GM12878 (cell line): ENCODE measurements around the gene CREBRF. TPM values are rescaled to one million over a fixed set of nuclear protein-coding genes. Genes with fewer than 3 reads are reported as not detected.

Source experiments
- ATAC-seq: fragments of 200-7000 bp; cut with Tn5 transposase; 3 replicates; pipeline ENCODE4 v1.9.1; 2020; ENCODE audit warnings: mild to moderate bottlenecking, moderate library complexity
- BruUV-seq: library from RNA; stranded (reverse); fragments of 400-500 nt; replicated peaks from 2 replicates; lab custom pipeline; 2021; lab: Mats Ljungman, UMichigan
- CTCF ChIA-PET: fragments of 300-600 bp; sonication (Branson Sonifier 250); formaldehyde crosslinking; extraction: SDS; loops from one replicate; lab custom pipeline; 2021; ENCODE audit warnings: inconsistent platforms; lab: Yijun Ruan, JAX
- POLR2A ChIA-PET: fragments of 350-600 bp; formaldehyde crosslinking; extraction: SDS; loops from one replicate; lab custom pipeline; 2021; ENCODE audit warnings: inconsistent platforms; lab: Charles Lee
- RAD21 ChIA-PET: fragments of 300-600 bp; sonication (Branson Sonifier 250); formaldehyde crosslinking; loops from one replicate; lab custom pipeline; 2023; ENCODE audit warnings: antibody characterized with exemption; ENCODE audit not compliant: unreplicated experiment; lab: Charles Lee
- SMC1A ChIA-PET: fragments of 300-600 bp; sonication (Branson Sonifier 250); formaldehyde crosslinking; loops from one replicate; lab custom pipeline; 2023; ENCODE audit not compliant: unreplicated experiment, uncharacterized antibody; lab: Charles Lee
- DNase-seq: peaks from one replicate; pipeline ENCODE4 v3.0.0-alpha.2; 2011; ENCODE audit warnings: low read depth, low spot score
- FAIRE-seq: peaks from 3 replicates; lab custom pipeline; 2011; peaks lifted over from hg19 to GRCh38; lab: Jason Lieb, UNC
- H2AFZ ChIP-seq: 2 replicates; pipeline ENCODE4 v1.6.0; 2011; ENCODE audit warnings: low read depth, low read length, control low read depth; ENCODE audit not compliant: control insufficient read depth
- H3K27ac ChIP-seq: 2 replicates; pipeline ENCODE4 v1.5.1; 2011; ENCODE audit warnings: control low read depth; ENCODE audit not compliant: control insufficient read depth, insufficient read depth
- H3K27me3 ChIP-seq, 2 experiments: replicated peaks in 1 of 2; 2 replicates each; pipeline versions ENCODE4 v1.6.0 to v1.6.1; 2011; ENCODE audit warnings: low read length in 1 of 2; ENCODE audit not compliant: control insufficient read depth in 2 of 2, insufficient read depth in 2 of 2
- H3K36me3 ChIP-seq, 2 experiments: 2 replicates each; pipeline ENCODE4 v1.5.1; 2011; ENCODE audit warnings: low read length in 1 of 2; ENCODE audit not compliant: control insufficient read depth in 2 of 2, insufficient read depth in 2 of 2
- H3K4me1 ChIP-seq: 2 replicates; pipeline ENCODE4 v1.6.1; 2011; ENCODE audit warnings: mild to moderate bottlenecking, low read length, moderate library complexity, mixed read lengths; ENCODE audit not compliant: control insufficient read depth, insufficient read depth
- H3K4me2 ChIP-seq: 2 replicates; pipeline ENCODE4 v1.6.0; 2011; ENCODE audit warnings: control low read depth; ENCODE audit not compliant: control insufficient read depth, insufficient read depth
- H3K4me3 ChIP-seq: fragments of 200-600 bp; sonication (generic); 2 replicates; pipeline ENCODE4 v1.5.1; 2016
- H3K79me2 ChIP-seq: 2 replicates; pipeline ENCODE4 v1.6.0; 2011; ENCODE audit warnings: low read length; ENCODE audit not compliant: control insufficient read depth, insufficient read depth
- H3K9ac ChIP-seq: 2 replicates; pipeline ENCODE4 v1.8.0; 2011; ENCODE audit warnings: low read length, control low read depth, mixed read lengths; ENCODE audit not compliant: control insufficient read depth, insufficient read depth
- H3K9me3 ChIP-seq: replicated peaks from 3 replicates; pipeline ENCODE4 v1.5.1; 2011; ENCODE audit warnings: mild to moderate bottlenecking, low read length; ENCODE audit not compliant: control insufficient read depth, insufficient read depth
- H4K20me1 ChIP-seq: 2 replicates; pipeline ENCODE4 v1.6.0; 2011; ENCODE audit not compliant: control insufficient read depth, insufficient read depth
- CEBPB ChIP-seq, 2 experiments: fragments of 150-350 bp in 1 of 2; IDR thresholded peaks; 2 replicates each; pipeline ENCODE4 v1.6.1; 2012 to 2014; ENCODE audit warnings: low read depth in 2 of 2, low read length in 2 of 2, borderline replicate concordance in 1 of 2, inconsistent platforms in 1 of 2
- CREM ChIP-seq: IDR thresholded peaks from 2 replicates; pipeline ENCODE4 v1.6.1; 2014; ENCODE audit warnings: antibody characterized with exemption, low read depth
- EZH2 ChIP-seq: IDR thresholded peaks from 2 replicates; pipeline ENCODE4 v1.6.1; 2012; ENCODE audit warnings: low read depth, mild to moderate bottlenecking, control low read depth, inconsistent platforms, low read length, borderline replicate concordance; ENCODE audit not compliant: control insufficient read depth
- RAD21 ChIP-seq: IDR thresholded peaks from 2 replicates; pipeline ENCODE4 v1.6.1; 2011; ENCODE audit warnings: mild to moderate bottlenecking, low read depth, low read length, moderate library complexity; ENCODE audit not compliant: insufficient read depth
- RAD51 ChIP-seq: fragments of 450-650 bp; IDR thresholded peaks from 2 replicates; pipeline ENCODE4 v1.6.1; 2016; ENCODE audit warnings: moderate library complexity, mild to moderate bottlenecking, inconsistent platforms
- WGBS: methylation state at CpG from one replicate; pipeline ENCODE4 v1.1.6; 2016; ENCODE audit warnings: low lambda C conversion rate; ENCODE audit not compliant: insufficient replicate concordance, insufficient coverage; ENCODE audit errors: missing lambda C conversion rate; 5-methylcytosine and 5-hydroxymethylcytosine counted together
- in situ Hi-C: fragments of 300-500 bp; cut with MboI; formaldehyde crosslinking; loops from 9 replicates; pipeline ENCODE4 v1.14.3; 2018; ENCODE audit warnings: mixed read lengths
- intact Hi-C: fragments of 100-400 bp; cut with micrococcal nuclease; formaldehyde crosslinking; loops from one replicate; pipeline ENCODE4 v1.14.2; 2022; ENCODE audit not compliant: unreplicated experiment
- polyA plus RNA-seq, 11 experiments: library from polyadenylated mRNA; depleted of rRNA in 4 of 11; unstranded in 6 of 11; stranded (reverse) in 5 of 11; fragments of >200 nt; fragmentation: Nextera tagmentation in 4 of 11; fragmentation: Illumina TruSeq in 1 of 11; extraction: Ambion mirVana in 4 of 11; extraction: Trizol in 1 of 11; gene quantifications; 1 replicate in 1 of 11; 2 replicates in 10 of 11; pipeline versions ENCODE4 v1.2.1 to v1.2.3, GENCODE V29; 2011 to 2016; ENCODE audit warnings: inconsistent platforms in 2 of 11, missing spikeins in 2 of 11, low read depth in 1 of 11
- total RNA-seq, 4 experiments: library from RNA; depleted of rRNA in 3 of 4; stranded (reverse); fragments of >200 nt in 3 of 4; fragmentation: Illumina TruSeq in 1 of 4; extraction: Trizol in 1 of 4; gene quantifications; 2 replicates each; pipeline versions ENCODE4 v1.2.1 to v1.2.3, GENCODE V29; 2013 to 2021
- TF ChIP-seq, protein P1 (sequence below), 3 experiments: IDR thresholded peaks in 2 of 3; conservative IDR thresholded peaks in 1 of 3; 2 replicates each; pipeline ENCODE4 v1.5.1; 2011; ENCODE audit warnings: low read depth in 3 of 3, low read length in 3 of 3, mild to moderate bottlenecking in 3 of 3, control low read depth in 2 of 3, moderate library complexity in 2 of 3, inconsistent platforms in 1 of 3, mixed read lengths in 1 of 3; ENCODE audit not compliant: control insufficient read depth in 2 of 3, insufficient read depth in 1 of 3; ENCODE audit errors: extremely low read depth in 1 of 3
- TF ChIP-seq, protein P2 (sequence below): IDR thresholded peaks from 2 replicates; pipeline ENCODE4 v1.6.1; 2011; ENCODE audit warnings: low read depth, low read length, improper control_type of control experiment, borderline replicate concordance

Gene CREBRF
- total and polyA plus RNA-seq, 10 of the 15 experiments (the other 5 are each of a cell fraction or from before 2014, with no cell fraction given): 1.2 to 12.7 (median 3.9) TPM

DNA sequence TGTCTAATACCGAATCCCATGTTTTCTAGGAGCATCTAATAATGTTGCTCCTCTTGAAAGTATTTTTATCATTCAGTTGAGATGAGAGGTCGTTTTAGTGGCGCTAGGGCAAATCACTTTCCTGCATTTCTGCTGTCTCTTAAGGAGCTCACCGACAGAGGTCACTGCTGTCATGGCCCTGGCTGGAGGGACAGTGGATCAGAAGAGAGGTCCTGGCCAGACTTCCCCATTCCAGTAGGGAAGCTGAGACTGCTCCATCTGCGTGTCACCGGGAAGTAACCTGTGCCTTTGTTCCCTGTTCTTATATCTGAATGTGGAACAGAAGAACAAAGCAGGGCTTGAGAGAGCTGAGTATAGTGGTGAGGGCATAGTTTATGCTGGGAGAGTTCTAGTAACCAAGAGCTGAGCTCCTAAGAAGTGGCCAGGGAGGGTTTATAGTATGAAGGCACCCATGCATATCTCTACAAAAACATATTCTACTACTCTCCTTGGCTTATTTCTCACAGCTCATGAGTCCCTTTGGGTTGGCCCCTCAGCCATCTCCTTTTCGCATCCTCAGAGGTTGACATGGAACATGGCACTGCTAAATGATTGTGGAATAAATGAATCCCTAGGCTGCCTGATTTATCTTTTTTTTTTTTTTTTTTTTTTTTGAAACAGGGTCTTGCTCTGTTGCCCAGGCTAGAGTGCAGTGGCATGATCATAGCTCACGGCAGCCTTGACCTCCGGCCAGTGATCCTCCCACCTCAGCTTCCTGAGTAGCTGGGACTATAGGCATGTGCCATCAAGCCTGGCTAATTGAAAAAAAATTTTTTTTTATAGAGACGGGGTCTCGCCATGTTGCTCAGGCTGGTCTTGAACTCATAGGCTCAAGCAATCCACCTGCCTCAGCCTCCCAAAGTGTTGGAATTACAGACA lies 45.3 kb upstream of the CREBRF start:
- WGBS: 87% methylated on average over 11 of the region's 11 CpGs
- intact Hi-C loops (no loop called here), in situ Hi-C loops (no loop called here)
- Histone ChIP-seq H3K4me1 (peaks cover 12% of the 10 kb centered on the region), H3K9ac (no peak overlapping the region), H3K27me3 (no peaks in the 10 kb centered on the region), H2AFZ (no peak overlapping the region), H3K79me2 (peaks cover 70% of the 10 kb centered on the region), H4K20me1 (peaks cover 3% of the 10 kb centered on the region), H3K4me2 (no peak overlapping the region), H3K27ac (peak overlapping the region; percentile 40), H3K36me3 (peaks cover 0 to 13% of the 10 kb centered on the region in 2 experiments; a peak in 2 of 4 replicates), H3K9me3 (no peaks in the 10 kb centered on the region), H3K4me3 (no peak overlapping the region)
- CTCF ChIA-PET: interaction anchor here (0.5 to 1.5 kb wide), 3 partner anchors 26 to 148 kb away, joined by 3 read pairs; no protein-coding TSS in a partner anchor
- FAIRE-seq: no peak
- TF ChIP-seq, protein P1, sequence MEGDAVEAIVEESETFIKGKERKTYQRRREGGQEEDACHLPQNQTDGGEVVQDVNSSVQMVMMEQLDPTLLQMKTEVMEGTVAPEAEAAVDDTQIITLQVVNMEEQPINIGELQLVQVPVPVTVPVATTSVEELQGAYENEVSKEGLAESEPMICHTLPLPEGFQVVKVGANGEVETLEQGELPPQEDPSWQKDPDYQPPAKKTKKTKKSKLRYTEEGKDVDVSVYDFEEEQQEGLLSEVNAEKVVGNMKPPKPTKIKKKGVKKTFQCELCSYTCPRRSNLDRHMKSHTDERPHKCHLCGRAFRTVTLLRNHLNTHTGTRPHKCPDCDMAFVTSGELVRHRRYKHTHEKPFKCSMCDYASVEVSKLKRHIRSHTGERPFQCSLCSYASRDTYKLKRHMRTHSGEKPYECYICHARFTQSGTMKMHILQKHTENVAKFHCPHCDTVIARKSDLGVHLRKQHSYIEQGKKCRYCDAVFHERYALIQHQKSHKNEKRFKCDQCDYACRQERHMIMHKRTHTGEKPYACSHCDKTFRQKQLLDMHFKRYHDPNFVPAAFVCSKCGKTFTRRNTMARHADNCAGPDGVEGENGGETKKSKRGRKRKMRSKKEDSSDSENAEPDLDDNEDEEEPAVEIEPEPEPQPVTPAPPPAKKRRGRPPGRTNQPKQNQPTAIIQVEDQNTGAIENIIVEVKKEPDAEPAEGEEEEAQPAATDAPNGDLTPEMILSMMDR (IDR thresholded peaks at IDR 0.05 in 2 of 3, conservative IDR thresholded peaks at IDR 0.05 in 1 of 3; ENCODE audit: control insufficient read depth in 2 of 3, extremely low read depth in 1 of 3, insufficient read depth in 1 of 3, low read depth in 3 of 3, low read length in 3 of 3): peak in 2 of 3 experiments; percentile 15 to 18; a peak in 3 of 6 replicates
- TF ChIP-seq, protein P2, sequence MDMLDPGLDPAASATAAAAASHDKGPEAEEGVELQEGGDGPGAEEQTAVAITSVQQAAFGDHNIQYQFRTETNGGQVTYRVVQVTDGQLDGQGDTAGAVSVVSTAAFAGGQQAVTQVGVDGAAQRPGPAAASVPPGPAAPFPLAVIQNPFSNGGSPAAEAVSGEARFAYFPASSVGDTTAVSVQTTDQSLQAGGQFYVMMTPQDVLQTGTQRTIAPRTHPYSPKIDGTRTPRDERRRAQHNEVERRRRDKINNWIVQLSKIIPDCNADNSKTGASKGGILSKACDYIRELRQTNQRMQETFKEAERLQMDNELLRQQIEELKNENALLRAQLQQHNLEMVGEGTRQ: no peak
- TF ChIP-seq CEBPB (IDR thresholded peaks at IDR 0.05; ENCODE audit: borderline replicate concordance in 1 of 2, low read depth in 2 of 2, low read length in 2 of 2) (no peak), CREM (no peak), RAD21 (peak; percentile 43; the same call in 1 of the 2 replicates), RAD51 (no peak), EZH2 (no peak)
- SMC1A ChIA-PET: interaction anchor here (0.6 to 2.0 kb wide), 4 partner anchors 9 to 221 kb away, joined by 3 to 7 read pairs (median 4); no protein-coding TSS in a partner anchor
- POLR2A ChIA-PET: interaction anchor here (0.6 to 3.7 kb wide), 3 partner anchors 24 to 1267 kb away, joined by 3 to 14 read pairs (median 5); no protein-coding TSS in a partner anchor
- no TSS peak for BruUV-seq
- ATAC-seq: no peak; the same call in 2 of the 3 replicates
- RAD21 ChIA-PET: interaction anchor here (1.0 to 2.4 kb wide), 3 partner anchors 24 to 46 kb away, joined by 3 to 6 read pairs (median 3); partner anchors contain the start of gene ATP6V0E1
- no peak for DNase-seq
